Forelimb muscle (tissue), 1 donor: Measurements from ENCODE around the gene ITSN1. TPM values are rescaled to one million over a fixed set of nuclear protein-coding genes. Genes with fewer than 3 reads are reported as not detected.
"Not testable (repeated sequence)": the region's sequence is repeated elsewhere in the genome, so short reads cannot be mapped to it uniquely, and the experiment has no call there.

Experiments
- DNase-seq: peaks from one replicate; pipeline ENCODE4 v3.0.0-alpha.2; 2013; ENCODE audit warnings: low read depth
- polyA plus RNA-seq: library from polyadenylated mRNA; unstranded; fragments of 120-200 nt; gene quantifications from one replicate; pipeline ENCODE4 v1.2.1, GENCODE V29; 2013; ENCODE audit not compliant: insufficient read length

The ITSN1 gene
- polyA plus RNA-seq, 1 donor = 32.7 TPM

DNA sequence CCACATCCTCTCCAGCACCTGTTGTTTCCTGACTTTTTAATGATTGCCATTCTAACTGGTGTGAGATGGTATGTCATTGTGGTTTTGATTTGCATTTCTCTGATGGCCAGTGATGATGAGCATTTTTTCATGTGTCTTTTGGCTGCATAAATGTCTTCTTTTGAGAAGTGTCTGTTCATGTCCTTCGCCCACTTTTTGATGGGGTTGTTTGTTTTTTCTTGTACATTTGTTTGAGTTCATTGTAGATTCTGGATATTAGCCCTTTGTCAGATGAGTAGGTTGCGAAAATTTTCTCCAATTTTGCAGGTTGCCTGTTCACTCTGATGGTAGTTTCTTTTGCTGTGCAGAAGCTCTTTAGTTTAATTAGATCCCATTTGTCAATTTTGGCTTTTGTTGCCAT is 283.9 kb downstream of the ITSN1 start:
- not testable (repeated sequence) for DNase-seq

DNA sequence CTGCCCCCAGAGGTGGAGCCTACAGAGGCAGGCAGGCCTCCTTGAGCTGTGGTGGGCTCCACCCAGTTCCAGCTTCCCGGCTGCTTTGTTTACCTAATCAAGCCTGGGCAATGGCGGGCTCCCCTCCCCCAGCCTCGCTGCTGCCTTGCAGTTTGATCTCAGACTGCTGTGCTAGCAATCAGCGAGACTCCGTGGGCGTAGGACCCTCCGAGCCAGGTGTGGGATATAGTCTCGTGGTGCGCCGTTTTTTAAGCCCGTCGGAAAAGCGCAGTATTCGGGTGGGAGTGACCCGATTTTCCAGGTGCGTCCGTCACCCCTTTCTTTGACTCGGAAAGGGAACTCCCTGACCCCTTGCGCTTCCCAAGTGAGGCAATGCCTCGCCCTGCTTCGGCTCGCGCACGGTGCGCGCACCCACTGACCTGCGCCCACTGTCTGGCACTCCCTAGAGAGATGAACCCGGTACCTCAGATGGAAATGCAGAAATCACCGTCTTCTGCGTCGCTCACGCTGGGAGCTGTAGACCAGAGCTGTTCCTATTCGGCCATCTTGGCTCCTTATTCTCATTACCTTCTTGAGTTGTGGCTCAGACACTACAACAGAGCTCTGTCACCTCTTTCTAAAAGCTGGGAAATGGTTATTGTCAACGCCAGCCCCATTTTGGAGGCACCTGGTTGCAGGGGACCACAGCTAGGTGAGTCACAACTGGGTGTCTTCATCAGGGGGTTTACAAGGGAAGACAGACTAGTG is 288.9 kb downstream of the ITSN1 start:
- not testable (repeated sequence) for DNase-seq

DNA sequence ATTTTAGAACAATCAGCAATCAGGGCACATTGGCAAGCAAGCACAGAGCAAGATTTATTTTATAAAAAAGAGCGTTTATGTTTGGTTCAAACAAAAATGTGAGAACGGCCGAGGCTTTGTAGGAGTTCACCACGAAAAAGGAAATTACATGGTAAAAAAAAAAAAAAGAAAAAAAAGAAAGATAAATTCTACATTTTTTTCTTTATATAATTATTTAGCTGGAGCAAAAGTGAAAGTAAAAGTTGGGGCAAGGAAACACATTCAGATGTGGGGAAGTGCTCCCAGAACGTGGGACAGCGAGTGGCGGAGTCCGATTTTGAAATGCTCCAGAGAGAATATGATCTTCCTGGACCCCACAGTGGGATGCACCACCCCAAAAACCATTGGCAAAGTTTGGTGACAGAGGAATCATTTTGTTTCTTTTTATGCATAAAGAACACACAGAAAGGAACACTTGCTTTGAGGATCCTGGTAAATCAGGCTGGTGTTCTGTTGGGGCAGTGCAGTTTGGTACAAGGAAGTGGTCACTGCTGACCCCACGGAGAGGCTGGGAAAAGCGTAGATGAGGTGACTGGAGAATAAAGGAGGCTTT is 289.6 kb downstream of the ITSN1 start:
- no peak for DNase-seq

DNA sequence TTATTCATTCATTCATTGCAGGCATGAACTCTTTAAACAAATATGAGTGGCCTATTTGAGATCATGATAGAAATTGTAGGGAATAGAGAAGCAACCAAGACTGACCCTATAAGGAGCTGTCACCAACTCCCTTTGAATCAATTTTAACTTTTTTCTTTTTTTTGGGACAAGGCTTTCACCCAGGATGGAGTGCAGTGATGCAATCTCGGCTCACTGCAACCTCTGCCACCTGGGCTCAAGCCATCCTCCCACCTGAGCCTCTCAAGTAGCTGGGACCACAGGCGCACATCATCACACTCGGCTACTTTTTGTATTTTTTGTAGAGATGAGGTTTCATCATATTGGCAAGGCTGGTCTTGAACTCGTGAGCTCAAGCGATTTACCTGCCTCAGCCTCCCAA is 290.4 kb downstream of the ITSN1 start:
- DNase-seq = no peak

DNA sequence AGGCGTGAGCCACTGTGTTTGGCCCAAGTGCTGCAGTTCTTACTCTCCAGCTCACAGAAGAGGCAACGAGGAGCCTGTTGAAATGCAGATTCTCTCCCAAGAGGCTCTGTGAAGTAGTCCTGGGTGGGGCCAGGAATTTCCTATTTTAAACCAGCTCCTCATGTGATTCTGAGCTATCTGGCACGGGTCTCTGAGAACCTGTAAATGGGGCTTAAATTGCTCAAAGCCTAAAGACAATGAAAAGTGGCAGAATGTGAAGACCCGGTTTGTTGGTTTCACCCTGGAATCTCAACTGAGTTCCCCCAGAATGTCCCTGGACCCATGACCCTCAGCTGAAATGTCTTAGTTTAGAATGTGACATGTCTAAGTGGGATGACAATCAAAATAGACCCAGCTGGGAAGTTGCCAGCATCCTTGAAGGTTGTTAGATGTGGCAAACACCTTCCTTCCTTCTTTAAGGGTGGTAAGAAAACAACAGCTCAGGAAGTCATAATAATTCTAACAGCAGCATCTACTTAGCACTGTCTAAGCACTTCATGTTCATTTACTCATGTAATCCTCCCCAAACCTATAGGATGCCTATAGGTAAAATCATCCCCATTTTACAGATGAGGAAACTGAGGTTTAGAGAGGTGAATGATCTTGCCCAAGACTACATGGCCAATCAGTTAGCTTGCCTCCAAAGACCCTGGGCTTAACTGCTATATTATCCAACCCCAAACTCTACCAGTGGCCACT is 294.2 kb downstream of the ITSN1 start:
- DNase-seq = no peak

DNA sequence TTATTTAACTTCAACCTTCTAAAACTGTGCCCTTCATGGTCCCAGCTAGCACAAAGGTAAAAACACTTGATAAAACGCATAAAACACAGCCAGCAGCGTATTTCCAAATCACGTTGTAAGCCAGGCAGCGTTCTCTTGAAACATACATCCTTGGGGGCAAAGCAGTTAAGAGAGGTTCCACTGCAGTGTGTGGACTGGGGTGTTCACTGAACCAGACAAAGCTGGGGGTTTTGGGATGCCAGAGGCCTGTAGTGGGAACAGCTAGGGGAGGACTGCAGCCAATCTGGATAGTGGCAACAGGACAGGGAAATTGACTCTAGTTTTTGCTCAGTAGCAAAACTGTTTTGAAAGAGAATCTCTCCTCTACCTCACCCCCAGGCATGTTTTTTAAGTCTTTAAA is 294.8 kb downstream of the ITSN1 start:
- no peak for DNase-seq

DNA sequence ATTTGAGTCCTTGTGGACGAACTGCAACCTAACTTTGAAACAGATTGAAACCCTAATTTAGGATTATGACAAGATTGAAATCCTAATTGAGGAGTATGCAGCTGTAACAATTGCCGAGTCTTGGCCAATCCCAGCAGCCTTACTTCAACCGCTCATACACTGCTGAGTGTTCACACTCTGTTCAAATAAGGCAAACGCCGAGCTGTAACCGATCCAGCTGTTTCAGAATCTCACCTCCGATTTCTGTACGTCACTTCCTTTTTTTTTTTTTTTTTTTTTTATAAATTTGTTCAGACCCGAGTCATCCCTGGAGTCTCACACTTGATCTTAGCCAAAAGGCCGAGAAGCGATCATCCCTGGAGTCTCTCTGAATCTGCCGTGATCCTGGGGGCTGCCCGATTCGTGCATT is 295.6 kb downstream of the ITSN1 start:
- no peak for DNase-seq

DNA sequence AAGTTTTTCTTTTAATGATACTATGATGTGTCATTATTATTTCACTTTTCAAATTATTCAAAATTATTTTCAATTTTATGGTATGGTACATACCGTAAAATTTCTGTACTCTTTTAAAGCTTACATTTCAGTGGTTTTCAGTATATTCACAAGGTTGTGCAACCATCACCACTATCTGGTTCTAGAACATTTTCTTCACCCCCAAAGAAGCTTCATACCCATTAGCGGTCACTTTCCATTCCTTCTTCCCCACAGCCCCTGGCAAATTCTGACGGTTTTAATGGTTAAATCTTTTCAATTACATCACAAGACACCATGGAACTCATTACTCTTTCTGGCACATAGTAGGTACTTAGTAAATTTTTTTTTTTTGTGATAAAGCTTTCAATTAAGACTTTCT is 296.1 kb downstream of the ITSN1 start:
- DNase-seq = no peak

DNA sequence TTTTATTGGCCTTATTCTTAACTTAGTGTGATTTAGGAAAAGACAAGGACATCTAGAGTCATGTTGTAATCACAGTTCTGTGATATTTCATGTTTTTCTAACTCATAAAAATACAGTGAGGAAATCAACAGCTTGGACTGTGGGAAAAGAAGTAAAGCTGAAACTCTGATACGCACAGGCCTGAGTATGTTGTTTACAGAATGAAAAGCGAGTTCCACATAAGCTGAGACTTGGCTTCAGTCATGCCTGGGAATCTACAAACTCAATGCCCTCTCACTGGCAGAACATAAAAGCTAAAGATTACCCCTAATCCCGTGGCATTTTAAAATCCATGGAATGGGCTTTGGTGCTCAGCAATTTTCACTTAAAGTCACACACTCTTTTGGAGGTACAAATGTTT is 296.9 kb downstream of the ITSN1 start:
- no peak for DNase-seq

DNA sequence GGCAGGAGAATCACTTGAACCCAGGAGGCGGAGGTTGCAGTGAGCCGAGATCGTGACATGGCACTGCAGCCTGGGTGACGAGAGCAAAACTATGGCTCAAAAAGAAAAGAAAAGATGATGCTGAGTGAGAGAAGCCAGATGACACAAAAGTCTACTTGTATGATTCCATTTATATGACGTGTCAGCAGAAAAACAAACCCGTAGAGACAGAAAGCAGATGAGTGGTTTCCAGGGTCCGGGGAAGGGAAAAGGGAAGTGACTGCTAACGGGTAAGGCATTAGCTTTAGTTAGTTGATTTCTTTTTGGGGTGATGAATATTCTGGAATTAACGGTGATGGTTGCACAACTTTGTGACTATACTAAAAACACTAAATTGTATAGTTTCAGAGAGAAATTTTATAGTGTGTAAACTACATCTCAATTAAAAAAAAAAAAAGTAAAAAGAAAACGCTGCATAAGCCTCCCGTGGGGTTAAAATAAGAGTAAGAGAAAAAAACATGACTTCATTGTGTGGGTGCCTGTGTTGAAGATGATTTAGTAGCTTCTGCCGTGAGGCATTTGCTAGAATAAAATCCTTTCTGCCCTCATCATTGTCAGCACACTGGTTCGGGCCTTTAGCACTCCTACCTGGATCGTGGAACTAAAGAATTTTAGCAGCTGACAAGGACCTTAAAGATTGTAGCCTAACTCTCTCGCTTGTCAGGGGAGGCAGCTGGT is 298.0 kb downstream of the ITSN1 start:
- DNase-seq = no peak

DNA sequence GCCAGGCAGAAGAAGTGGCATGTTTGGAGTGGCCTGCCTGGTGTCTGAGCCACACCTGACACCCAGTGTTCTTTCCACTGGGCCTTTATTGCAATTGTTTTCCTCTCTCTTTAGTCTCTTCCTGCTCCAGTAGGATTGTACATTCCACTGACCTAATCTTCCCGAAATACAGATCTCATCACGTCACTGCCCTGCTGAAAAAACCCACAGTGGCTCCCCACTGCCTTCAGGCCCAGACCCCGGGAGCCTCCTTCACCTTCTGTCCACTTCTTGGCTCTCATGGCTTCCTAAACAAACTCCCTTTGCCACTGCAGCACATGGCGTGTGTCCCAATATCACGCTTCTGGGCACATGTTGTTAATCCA is 298.6 kb downstream of the ITSN1 start:
- DNase-seq = no peak

DNA sequence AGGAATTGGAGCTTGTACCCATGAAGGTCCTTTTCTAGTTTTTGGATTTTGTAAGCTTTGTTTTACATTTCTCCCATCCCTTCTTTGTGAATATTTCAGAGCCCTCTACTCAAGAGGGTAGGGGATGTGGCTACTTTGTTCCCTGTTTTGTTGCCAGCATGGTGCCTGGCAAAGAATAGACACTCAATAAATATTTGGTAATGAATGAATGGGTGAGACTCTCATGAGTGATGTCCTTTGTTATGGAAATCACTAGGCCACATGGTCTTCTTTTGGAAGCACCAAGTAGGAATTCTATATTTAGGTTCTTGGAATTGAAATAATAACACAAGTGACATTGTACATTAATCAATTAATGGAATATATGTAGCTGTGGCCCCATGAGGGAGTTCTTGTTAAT is 300.1 kb downstream of the ITSN1 start:
- DNase-seq = no peak

DNA sequence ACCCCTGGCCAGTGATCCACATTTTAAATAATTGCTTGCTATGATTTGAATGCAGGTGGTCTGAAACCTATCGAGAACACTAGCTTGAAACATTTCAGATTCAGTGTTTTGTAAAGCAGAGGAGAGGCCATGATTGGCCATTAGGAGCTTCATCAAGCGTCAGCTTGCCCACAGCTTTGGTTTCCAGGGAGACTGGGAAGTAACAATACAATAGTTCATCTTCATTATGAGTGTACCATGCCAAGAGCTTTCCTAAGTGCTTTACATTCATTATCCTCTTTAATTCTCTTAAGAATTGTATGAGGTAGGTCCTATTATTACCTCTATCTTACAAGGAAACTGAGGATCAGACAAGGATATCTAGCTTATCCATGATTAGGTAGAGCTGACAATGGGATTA is 301.0 kb downstream of the ITSN1 start:
- no peak for DNase-seq

DNA sequence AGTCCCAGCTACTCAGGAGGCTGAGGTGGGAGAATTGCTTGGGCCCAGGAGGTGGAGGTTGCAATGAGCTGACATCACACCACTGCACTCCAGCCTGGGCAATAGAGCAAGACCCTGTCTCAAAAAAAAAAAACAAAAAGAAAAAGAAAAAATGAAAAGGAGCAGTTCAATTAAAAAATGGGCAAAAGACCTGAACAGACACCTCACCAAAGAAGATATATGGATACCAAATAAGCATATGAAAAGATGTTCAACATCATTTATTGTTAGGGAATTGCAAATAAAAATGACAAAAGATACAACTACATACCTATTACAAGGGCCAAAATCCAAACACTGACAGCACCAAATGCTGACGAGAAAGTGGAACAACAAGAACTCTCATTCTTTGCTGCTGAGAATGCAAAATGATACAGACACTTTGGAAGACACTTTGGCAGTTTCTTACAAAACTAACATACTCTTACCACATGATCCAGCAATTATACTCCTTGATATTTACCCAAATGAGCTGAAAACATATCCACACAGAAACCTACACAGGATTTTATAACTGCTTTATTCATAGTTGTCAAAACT is 302.0 kb downstream of the ITSN1 start:
- DNase-seq = no peak

DNA sequence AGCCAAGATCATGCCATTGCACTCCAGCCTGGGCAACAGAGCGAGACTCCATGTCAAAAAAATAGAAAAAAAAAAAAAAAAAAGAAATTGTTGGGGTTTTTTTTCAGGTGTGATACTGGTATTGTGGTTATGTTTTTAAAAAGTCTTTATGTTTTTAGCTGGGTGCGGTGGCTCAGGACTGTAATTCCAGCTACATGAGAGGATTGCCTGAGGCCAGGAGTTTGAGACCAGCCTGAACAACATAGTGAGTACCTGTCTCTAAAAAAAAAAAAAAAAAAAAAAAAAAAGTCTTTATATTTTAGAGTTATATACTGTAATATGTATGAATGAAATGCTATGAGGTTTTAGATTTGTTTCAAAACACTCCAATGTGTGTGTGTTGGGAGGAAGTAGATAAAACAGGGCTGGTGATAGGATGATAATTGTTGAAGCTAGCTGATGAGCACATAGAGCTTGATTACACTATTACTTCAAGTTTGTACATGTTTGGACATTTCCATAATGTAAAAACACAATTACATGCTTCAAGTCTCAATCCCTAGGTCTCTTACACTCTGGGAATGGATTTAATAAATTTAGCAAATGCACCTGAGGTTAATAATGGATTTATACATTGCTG is 303.5 kb downstream of the ITSN1 start:
- DNase-seq = no peak

DNA sequence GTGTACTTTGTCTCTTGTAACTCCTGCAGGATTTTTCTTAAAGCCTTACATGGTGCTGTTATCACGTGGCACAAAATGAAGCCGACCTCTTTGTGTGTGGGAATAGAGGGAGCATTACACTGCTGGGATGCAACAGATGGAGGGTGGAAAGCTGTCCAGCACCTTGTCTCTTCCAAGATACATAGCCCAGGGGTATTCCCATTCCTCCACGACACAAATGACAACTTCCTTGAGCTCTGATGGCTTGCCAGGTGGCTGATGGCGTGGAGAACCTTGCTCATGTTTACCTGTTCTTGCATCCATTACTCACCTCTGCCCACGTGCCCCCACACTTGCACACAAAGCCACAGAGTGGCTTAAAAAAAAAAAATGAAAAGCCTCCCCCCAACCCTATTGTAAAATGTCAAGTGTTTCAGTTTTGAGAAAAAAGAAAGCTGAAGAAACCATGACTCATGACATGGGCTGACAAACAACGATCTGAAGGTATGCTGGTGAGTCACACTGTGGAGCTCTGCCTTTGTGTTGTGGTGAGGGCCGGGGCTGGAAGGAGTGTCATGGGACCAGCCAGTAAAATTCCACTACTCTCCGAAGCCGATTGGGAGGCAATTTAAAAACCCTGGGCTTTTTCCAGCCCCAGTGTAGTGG is 305.3 kb downstream of the ITSN1 start:
- DNase-seq = peak; percentile 39

DNA sequence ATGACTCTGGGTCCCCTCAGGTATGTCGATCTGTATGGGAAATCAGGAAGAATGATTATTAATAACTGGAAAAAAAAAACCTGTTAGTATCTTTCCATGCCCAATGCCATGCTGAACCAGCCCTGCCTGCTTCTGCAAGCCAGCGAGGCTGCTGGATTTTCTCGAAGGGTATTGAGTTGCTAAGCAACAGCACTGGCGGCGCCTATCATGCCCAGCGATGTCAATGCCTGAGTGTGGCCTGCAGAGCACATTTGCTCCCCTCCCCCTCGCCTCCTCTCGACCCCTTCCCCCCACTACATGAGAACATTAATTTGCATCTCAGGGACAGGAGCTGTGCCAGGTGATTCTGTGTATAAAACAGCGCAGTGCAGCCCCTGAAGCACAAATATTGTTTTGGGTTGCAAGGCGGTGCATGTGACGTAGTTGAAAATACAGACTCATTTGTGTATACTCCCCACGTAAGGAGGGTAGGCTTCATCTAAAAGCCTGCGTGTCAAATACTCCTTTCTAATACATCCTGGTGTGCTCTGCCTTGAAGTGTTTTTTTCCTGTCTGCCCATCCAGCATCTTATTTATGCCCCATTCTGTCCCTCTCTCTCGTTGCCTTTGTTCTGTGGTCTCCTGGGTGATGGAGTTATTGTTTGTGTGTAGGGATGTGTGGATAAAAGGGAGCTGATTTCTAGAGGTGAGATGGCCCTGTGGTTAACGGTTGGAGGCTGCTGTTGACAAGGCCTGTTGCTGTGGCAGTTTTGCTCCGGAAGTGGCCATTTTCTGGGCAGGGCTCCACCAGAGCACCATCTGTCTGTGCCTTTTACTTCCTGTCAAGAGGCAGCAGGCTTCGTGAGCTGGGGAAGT is 306.0 kb downstream of the ITSN1 start:
- no peak for DNase-seq

DNA sequence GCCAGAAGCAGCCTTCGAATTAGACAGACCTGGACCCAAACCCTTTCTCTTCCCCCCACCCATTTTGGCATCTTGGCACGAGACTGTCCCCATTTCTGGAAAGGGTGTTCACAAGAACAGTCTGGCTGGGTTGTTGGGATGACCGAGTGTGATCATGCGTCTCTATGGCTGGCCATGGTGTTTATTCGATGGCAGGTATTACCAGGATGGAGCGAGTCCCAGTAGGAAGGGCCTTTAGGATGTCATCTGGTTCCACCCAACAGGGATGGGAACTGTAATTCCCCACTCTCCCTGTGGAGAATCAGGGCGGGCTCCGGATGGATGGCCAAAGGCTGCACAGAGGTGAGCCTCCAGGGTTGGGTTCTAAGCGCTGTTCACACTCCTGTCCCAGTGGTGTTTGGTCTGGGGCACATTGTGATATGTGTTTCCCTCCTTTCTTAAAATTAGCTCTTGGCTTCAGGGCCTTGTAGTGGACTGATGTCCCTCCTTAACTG is 306.7 kb downstream of the ITSN1 start:
- DNase-seq = no peak
